ENCODE measurements around the gene MRPL34. TPM values are rescaled to one million over a fixed set of nuclear protein-coding genes. Genes with fewer than 3 reads are reported as not detected.

The MRPL34 gene
- total RNA-seq, 2 experiments from 2014 or later, result 122 to 128 TPM

DNA sequence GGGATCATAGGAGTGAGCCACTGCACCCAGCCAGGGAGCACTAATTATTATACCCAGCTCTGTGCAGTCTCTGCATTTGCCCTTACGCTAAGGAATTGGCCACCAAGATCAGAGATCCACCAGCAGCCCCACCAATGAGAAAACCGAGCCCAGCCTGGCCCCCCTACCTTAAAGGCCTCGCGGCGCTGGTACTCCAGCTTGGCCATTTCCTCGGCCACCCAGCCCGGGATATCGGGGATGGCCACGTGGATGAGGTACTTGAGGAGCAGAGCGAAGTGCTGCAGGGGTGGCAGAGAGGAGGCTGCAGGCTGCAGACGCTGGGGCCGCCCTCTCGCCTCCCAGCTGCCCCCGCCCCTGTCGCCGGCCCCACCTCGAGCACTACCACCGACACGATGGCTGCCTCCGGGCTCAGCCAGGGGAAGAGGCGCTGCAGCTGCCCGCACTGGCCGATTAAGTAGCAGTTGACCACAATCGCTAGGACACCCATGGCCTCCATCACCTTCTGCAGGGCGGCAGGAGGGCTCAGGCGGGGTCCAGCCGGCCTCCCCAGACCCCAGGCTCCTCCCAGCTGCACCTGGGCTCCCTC is 21.5 kb downstream of the MRPL34 start:
- no peak for DNase-seq
- no peaks in the 10 kb centered on the region for H3K27me3 Mint-ChIP-seq
- H3K9me3 Mint-ChIP-seq, result no peaks in the 10 kb centered on the region
- H3K36me3 Mint-ChIP-seq, result peaks cover 3% of the 10 kb centered on the region
- H3K4me1 Mint-ChIP-seq, result peaks cover 7% of the 10 kb centered on the region
- no peak overlapping the region for H3K4me3 Mint-ChIP-seq
- H3K27ac Mint-ChIP-seq, result no peak overlapping the region

DNA sequence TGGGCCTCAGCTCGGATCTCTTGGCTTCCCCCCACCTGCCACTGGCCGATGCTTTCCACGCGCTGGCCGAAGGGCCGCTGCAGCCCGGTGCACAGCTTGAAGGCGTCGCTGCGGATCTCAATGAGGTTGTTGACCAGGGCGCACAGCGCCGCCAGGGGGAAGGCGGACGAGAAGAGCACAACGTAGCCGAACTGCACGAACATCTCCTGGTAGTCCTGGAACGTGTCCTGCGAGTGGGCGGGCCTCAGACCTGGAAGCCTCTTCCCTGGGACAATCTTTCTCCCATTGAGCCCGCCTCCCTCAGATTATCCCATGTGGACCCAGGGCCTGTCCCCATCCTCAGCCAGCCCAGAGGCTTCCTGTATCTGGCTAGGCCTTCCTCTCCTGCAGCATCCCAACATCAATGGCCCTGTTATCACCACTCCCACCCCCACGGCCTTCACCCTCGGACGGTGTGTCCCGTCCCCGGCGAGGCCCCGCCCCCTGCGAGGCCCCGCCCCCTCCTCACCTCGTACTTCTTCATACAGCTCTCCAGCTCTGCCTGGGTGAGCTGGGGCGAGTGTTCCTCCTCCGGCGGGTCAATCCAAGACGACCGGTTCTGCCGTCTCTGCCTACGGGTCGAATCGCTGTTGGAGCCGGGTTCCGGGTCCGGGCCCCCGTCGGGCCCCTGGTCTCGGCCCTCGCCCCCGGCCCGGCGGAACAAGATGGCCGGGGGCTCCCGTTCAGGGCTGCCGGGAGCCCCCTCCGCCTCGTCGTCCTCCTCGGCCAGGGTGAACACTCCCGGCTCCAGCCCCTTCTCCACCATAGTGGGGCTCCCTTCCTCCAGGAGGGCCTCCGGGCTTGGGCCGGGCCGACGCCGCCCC is 22.2 kb downstream of the MRPL34 start:
- peak overlapping the region; percentile 63 for H3K4me3 Mint-ChIP-seq
- DNase-seq, result peak; percentile 38
- no peaks in the 10 kb centered on the region for H3K27me3 Mint-ChIP-seq
- peaks cover 5% of the 10 kb centered on the region for H3K4me1 Mint-ChIP-seq
- no peaks in the 10 kb centered on the region for H3K36me3 Mint-ChIP-seq
- no peak overlapping the region for H3K27ac Mint-ChIP-seq
- no peaks in the 10 kb centered on the region for H3K9me3 Mint-ChIP-seq

DNA sequence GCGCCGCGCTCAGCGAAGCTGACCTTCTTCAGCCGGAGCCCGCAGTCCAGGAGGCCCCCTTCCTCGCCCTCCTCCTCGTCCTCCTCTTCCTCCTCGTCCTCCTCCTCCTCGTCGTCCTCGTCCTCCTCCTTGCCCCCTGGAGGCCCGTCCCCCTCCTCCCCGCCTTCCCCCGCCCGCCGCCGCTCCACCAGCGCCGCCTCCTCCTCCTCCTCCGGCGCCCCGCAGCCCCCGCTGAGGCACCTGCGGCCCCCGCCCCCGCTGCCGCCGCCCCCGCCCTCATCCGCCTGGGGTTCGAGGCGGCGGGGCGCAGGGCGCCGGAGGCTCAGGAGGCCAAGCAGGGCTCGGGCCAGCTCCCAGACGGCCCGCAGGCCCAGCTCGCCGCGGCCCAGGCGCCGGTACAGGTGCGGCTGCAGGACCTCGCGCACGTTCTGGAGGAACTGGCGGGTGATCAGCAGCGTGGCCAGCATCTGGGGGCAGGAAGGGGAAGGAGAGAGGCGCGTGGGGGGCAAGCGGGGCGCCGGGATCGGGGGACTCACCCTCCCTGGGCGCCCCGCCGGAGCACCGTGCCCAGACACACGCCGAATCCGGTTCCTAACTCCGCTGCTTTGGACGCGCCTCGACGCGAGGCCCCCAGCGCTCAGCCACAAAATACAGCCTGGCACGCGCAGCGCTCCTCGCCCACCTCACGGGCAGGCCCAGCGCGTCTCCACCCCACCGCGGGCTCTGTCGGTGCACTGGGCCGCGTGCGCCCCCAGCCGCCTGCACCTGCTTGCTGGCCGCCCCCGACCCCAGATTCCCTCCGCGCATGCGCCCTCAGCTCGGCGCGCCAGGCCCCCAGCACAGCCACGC is 23.1 kb downstream of the MRPL34 start:
- H3K4me3 Mint-ChIP-seq, result peak overlapping the region; percentile 58
- peak; percentile 40 for DNase-seq

DNA sequence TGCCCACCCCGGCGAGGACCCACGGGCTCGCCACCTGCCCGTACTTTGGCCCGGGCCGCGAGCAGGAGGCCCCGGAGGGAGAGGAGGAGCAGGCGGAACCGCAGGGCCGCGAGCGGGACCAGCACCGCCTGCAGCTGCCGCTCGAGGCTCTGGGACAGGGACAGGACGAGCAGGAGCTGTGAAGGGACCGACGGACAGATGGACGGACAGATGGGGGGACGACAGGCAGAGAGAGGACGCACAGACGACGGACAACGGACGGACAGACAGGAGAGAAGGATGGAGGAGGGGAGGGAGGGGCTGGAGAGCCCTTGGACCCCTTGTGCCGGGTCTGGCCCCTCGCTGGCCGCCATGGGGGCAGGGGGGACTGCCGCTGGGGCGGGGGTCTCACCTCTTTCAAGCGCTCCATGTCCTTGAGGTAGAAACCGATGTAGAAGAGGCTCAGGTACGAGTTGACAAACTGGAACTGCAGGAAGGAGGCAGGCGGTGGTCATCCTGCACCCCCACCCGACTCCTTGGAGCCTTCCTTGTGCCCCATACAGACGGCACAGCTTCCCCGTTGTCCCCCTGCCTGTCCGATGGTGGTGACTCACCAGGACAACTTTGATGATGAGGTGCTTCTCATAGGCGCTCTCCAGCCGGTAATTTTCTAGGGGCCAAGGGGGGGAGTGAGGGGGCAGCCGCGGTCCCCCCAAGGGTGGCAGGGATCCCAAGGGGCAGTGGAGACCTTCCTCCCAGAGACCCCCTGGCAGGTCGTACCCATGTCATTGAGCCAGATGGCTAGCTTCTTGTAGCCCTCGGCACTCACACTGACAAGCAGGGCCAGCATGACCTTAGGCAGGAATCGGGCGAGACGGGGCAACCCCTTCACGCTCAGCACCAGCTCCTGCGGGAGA is 23.9 kb downstream of the MRPL34 start:
- no peak for DNase-seq
- H3K36me3 Mint-ChIP-seq, result no peaks in the 10 kb centered on the region
- peaks cover 8% of the 10 kb centered on the region for H3K4me1 Mint-ChIP-seq
- no peaks in the 10 kb centered on the region for H3K9me3 Mint-ChIP-seq
- no peak overlapping the region for H3K4me3 Mint-ChIP-seq
- H3K27me3 Mint-ChIP-seq, result no peaks in the 10 kb centered on the region
- H3K27ac Mint-ChIP-seq, result no peak overlapping the region

More for the DNA sequence above, 23.1 kb downstream of the MRPL34 start:
- Mint-ChIP-seq H3K4me1 (peaks cover 5% of the 10 kb centered on the region), H3K27ac (no peak overlapping the region), H3K36me3 (no peaks in the 10 kb centered on the region), H3K27me3 (no peaks in the 10 kb centered on the region), H3K9me3 (no peaks in the 10 kb centered on the region)

DNA sequence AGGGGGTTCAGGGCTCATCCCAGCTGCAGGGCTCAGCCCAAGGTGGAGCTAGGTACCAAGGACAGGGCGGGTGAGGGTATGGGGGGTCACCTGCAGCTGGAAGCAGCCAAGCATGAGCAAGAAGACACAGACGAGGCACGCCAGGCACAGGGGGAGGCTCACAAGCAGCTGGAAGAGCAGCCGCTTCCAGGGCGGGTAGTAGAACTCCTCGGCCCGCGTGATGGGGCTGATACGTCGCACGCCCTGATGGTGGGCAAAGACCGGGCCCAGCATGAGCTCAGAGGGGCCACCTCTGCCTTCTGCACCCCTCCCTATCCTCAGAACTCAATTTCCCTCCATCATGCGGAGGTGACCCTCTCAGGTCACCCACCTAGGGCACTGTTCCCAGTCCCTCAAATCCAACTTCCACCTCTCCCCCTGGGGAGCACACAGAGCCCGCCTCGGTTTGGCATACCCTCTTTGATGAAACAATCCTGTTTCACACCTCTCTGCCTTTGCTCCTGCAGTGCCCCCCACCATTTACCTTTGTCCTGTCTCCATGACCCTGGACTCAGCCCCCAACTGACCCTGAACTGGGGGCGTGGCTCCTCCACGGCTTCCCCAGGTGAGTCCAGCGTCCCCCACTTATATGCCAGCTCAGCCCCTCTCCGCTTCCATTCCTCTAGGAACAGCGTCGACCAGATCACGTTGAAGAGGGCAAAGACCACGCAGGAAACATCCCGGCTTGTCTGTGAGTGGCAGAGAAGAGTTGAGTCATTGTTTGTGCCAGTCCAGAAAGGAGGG is 24.8 kb downstream of the MRPL34 start:
- no peak for DNase-seq
- Mint-ChIP-seq H3K27ac (no peak overlapping the region), H3K4me1 (peaks cover 15% of the 10 kb centered on the region), H3K36me3 (no peaks in the 10 kb centered on the region), H3K27me3 (no peaks in the 10 kb centered on the region), H3K9me3 (no peaks in the 10 kb centered on the region), H3K4me3 (no peak overlapping the region)

DNA sequence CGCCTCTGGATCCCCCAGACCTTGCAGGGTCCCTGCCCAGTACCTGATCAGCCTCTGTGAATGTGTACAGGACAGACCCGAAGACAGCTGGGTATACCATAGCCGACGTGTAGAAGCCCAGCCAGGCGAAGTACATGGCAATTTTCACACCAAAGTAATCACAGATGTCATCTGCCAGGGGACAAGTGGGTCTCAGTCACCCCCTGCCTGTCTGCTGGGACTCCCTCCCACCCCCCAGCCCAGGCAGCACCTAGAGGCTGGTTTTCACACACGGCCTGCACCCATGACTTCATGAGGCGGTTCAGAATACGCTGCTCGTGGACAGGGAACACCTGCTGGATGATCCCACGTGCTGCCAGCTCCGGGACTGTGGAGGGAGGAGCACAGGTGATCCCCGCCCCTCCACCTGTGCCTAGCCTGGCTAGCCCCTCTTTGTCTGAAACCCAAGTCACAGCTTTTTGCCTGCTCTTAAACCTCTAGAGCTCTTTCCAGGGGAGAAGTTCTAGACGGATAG is 25.4 kb downstream of the MRPL34 start:
- no peak for DNase-seq
- H3K4me3 Mint-ChIP-seq, result no peak overlapping the region
- H3K36me3 Mint-ChIP-seq, result no peaks in the 10 kb centered on the region
- H3K27ac Mint-ChIP-seq, result no peak overlapping the region
- H3K27me3 Mint-ChIP-seq, result no peaks in the 10 kb centered on the region
- peaks cover 15% of the 10 kb centered on the region for H3K4me1 Mint-ChIP-seq
- no peaks in the 10 kb centered on the region for H3K9me3 Mint-ChIP-seq

DNA sequence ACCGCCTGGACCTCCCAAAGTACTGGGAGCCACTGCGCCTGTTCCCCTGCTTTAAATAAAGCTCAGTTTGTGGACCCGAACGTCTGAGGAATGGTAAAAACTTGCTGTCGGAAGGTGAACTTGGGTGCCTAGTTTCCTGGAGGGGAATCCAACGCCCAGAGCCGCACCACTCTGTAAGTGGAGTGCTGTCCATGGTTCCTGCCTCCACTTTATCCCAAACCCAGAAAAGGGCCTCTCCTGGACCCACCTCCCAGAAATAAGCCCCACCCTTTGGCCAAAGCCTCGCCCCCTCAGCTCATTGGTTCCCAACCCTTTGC is 26.6 kb downstream of the MRPL34 start:
- Mint-ChIP-seq H3K4me1 (peaks cover 20% of the 10 kb centered on the region), H3K27ac (no peak overlapping the region), H3K27me3 (no peaks in the 10 kb centered on the region), H3K4me3 (no peak overlapping the region), H3K36me3 (no peaks in the 10 kb centered on the region), H3K9me3 (no peaks in the 10 kb centered on the region)
- no peak for DNase-seq

DNA sequence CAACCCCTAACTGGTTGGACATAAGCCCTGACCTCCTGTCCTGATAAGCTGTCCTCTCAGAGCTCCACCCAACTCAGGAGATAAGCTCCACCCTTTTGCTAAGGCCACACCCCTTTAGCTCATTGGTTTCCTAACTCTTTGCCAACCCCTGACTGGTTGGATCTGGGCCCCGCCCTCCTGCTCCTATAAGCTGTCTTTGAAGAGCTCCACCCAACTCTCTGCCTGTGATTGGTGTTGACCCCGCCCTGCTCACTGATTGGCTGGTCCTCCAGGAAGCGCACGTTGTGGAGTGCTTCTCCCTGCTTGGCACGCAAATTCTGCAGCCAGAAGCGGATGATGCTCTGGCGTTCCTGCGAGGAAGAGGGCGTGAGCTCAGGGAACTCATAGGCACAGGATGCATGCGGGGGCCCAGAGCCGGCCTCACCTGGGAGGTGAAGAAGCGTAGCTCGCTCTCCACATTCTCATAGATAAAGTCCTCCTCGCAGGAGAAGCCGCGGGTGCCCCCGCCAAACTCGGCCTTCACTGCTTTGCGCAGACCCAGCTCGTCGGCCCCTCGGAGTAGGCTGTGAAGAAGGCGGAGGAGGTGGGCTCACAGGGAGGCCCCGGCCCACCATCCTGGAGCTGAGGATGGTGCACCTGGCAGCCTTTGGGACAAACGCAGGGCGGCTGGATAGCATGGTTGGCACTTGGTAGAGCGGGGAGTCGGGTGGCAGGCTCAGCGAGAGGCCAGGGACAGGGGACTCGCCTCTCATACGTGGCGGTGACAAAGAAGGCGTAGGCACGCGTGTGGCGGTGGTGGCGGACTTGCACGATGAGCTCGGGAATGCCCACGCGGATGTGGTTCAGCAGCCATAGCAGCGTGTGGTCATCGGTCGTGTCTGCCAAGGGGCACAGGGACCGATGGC is 27.3 kb downstream of the MRPL34 start:
- DNase-seq, result peak; percentile 63
- Mint-ChIP-seq H3K9me3 (no peaks in the 10 kb centered on the region), H3K27ac (no peak overlapping the region), H3K27me3 (no peaks in the 10 kb centered on the region), H3K36me3 (no peaks in the 10 kb centered on the region), H3K4me1 (peaks cover 20% of the 10 kb centered on the region), H3K4me3 (no peak overlapping the region)

DNA sequence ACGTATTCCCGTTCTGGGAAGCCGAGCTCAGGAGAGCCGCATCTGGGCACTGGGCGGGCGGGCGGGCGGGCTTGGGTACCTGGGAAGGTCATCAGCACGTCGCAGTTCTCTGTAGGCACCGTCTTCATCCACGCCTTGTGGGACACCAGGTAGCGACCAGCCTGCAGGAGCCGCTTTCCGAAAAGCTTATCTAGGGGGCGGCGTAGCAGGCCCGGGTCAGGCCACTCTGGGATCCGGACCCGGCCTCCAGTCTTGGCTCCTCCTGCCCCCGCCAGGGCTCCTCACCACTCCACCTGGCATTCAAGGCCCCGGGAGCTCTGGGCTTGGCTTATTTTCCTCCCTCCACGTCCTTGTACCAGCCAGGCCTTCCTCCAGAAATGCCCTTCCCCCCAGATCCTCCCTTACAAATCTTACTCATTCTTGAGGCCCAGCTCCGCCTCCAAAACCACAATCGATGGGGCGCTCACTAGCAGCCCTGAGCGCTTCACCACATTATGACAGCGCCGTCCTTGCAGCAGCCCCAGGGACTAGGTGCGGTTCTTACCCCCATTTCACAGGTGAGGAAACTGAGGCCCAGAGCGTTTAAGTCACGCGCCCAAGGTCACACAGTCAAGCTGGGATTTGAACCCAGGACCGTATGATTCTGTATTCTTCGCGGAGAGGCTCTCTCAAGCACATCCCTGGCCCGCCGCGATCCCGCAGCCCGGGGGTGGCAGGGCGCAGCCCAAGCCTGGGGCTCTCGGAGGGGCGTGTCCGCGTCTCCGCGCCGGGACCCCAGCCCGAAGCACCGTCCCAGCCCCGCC is 28.1 kb downstream of the MRPL34 start:
- Mint-ChIP-seq H3K27me3 (no peaks in the 10 kb centered on the region), H3K27ac (peak overlapping the region; percentile 42), H3K4me1 (peaks cover 26% of the 10 kb centered on the region), H3K9me3 (no peaks in the 10 kb centered on the region), H3K4me3 (peak overlapping the region; percentile 72), H3K36me3 (no peaks in the 10 kb centered on the region)
- DNase-seq, result peak; percentile 77

DNA sequence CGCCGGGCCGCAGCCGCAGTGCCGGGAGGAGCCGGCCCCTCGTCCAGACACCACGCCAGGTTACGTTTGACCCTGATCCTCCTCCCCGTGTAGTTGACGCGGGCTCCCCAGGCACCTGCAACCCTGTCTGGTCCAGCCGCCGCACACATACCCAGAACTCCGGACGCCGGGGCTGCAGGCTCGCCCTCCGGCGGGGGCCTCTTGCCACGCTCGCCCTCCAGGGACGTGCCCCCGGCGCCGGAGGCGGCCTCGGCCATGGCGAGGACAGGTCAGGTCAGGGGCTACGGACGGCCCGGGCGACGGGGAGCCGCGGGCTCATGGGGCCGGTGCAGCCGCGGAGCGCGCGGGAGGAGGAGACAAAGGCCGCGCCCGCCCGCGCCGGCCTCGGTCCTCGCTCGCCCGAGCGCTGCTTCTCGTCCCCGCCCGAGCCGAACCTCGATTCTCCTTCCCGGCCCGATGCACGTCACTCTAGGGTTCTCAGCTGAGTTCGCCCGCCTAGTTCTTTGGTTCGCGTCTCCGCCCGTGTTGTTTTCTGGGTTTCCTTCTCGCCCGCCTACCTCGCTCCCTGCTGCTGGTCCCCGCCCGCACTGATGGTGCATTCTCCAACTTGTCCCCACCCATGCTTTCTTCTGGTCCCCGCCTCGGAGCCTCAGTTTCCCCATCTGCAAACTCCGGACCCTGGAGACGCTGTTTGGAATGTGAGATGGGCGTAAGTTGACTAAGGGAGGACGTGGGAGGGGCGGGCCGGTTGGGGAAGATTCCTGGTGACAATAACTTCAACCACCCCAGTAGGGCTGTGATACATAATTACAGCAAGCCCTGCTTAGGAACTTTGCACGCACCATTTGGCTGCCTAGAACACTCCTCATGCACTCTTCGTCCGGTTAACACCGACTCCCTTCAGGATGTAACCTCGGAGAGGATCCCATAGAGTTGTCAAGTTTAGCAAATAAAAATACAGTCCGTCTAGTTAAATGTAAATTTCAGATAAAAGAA is 29.0 kb downstream of the MRPL34 start, which contains the start of gene ANO8:
Gene ANO8, minus strand, starts transcription at position 442 of the 996 bp plus-strand sequence. Its CDS starts 185 bp downstream, at position 257.
- Mint-ChIP-seq H3K27me3 (no peaks in the 10 kb centered on the region), H3K27ac (peak within 1 kb of the TSS; percentile 42), H3K4me3 (peak within 1 kb of the TSS; percentile 79), H3K9me3 (no peaks in the 10 kb centered on the region), H3K4me1 (peaks cover 26% of the 10 kb centered on the region), H3K36me3 (peaks cover 4% of the 10 kb centered on the region)
- peak; percentile 96 for DNase-seq

DNA sequence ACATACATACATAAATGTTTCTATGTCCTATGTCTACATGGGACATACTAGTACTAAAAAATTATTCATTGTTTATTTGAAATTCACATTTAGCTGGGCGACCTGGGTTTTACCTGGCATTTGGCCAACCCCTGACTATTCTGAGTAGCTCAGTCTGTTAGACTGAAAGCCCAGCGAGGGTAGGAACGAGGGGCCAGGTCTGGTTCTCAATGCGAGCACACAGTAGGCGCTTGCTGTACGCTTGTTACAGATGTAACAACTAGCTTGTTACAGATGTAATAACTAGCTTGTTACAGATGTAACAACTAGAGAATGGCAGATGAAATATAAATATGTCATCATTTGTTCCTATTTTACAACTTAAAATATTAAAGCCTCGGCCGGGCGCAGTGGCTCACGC is 29.9 kb downstream of the MRPL34 start:
- Mint-ChIP-seq H3K27me3 (no peaks in the 10 kb centered on the region), H3K4me3 (peak overlapping the region; percentile 10), H3K4me1 (peaks cover 24% of the 10 kb centered on the region), H3K36me3 (peaks cover 6% of the 10 kb centered on the region), H3K9me3 (no peaks in the 10 kb centered on the region), H3K27ac (no peak overlapping the region)
- no peak for DNase-seq
